ENCODE data around the gene NOLC1. TPM values are rescaled to one million over a fixed set of nuclear protein-coding genes. Genes with fewer than 3 reads are reported as not detected.

NOLC1 gene
- total and polyA plus RNA-seq, 11 donors: 10.1 to 67.5 (median 29.0) TPM

- no peaks in the 10 kb centered on the region for H3K27me3 ChIP-seq
- TF ChIP-seq POLR2A (IDR thresholded peaks at IDR 0.05): no peak
- no peak for TF ChIP-seq CTCF (IDR thresholded peaks at IDR 0.05)
- DNase-seq: no peak
- ATAC-seq: no peak
- H3K4me1 ChIP-seq: peaks cover 0 to 46% (median 32%) of the 10 kb centered on the region in 12 donors
- H3K27ac ChIP-seq: peak overlapping the region in 8 of 12 donors; percentile 86 to 99 (median 96)
- intact Hi-C loops (cut with DNase I): no loop called here
- peak overlapping the region in 9 of 12 donors; percentile 86 to 99 (median 91) for H3K4me3 ChIP-seq
- H3K9me3 ChIP-seq: no peaks in the 10 kb centered on the region
- 46 to 76% (median 63%) methylated on average over 2 of the region's 2 CpGs for WGBS, 4 donors
- H3K36me3 ChIP-seq: peaks cover 0 to 21% (median 17%) of the 10 kb centered on the region in 9 donors
These were observed 17.8 kb upstream of the NOLC1 start for GRCh38 chr10:102134416-102134815.

- Histone ChIP-seq H3K27me3 (no peaks in the 10 kb centered on the region), H3K9me3 (no peaks in the 10 kb centered on the region), H3K27ac (peak overlapping the region in 4 of 12 donors; percentile 31 to 53 (median 36)), H3K36me3 (peaks cover 3 to 37% (median 34%) of the 10 kb centered on the region in 9 donors), H3K4me3 (no peak overlapping the region), H3K4me1 (peaks cover 0 to 46% (median 32%) of the 10 kb centered on the region in 12 donors)
- TF ChIP-seq POLR2A (IDR thresholded peaks at IDR 0.05) (no peak), CTCF (IDR thresholded peaks at IDR 0.05) (no peak)
- WGBS, 4 donors: 51 to 66% (median 63%) methylated on average over 7 of the region's 7 CpGs
- intact Hi-C loops (cut with DNase I): no loop called here
- ATAC-seq (no peak), DNase-seq (no peak)
These were observed 16.1 kb upstream of the NOLC1 start for GRCh38 chr10:102135956-102136526.

GRCh38 chr10:102139281-102140110 is 12.7 kb upstream of the NOLC1 start:
- TF ChIP-seq CTCF (IDR thresholded peaks at IDR 0.05): no peak
- TF ChIP-seq POLR2A (IDR thresholded peaks at IDR 0.05): no peak
- no peak overlapping the region for H3K27ac ChIP-seq
- peaks cover 0 to 37% (median 19%) of the 10 kb centered on the region in 12 donors for H3K4me1 ChIP-seq
- peaks cover 3 to 70% (median 64%) of the 10 kb centered on the region in 9 donors for H3K36me3 ChIP-seq
- no peak for DNase-seq
- H3K27me3 ChIP-seq: no peaks in the 10 kb centered on the region
- H3K4me3 ChIP-seq: no peak overlapping the region
- H3K9me3 ChIP-seq: no peaks in the 10 kb centered on the region
- whole genome bisulfite sequencing, 4 donors: 93 to 96% (median 95%) methylated on average over 15 of the region's 15 CpGs
- intact Hi-C loops (cut with DNase I): no loop called here
- no peak for ATAC-seq

- 74 to 95% (median 88%) methylated on average over 3 to 4 of the region's 4 CpGs for WGBS, 4 donors
- Histone ChIP-seq H3K27me3 (no peaks in the 10 kb centered on the region), H3K9me3 (no peaks in the 10 kb centered on the region), H3K4me1 (peaks cover 0 to 30% (median 14%) of the 10 kb centered on the region in 12 donors), H3K27ac (no peak overlapping the region), H3K4me3 (no peak overlapping the region), H3K36me3 (peaks cover 3 to 76% (median 71%) of the 10 kb centered on the region in 9 donors)
- intact Hi-C loops (cut with DNase I): no loop called here
- no peak for DNase-seq
- TF ChIP-seq CTCF (IDR thresholded peaks at IDR 0.05) (no peak), POLR2A (IDR thresholded peaks at IDR 0.05) (no peak)
- ATAC-seq: no peak
These were observed 12.0 kb upstream of the NOLC1 start for GRCh38 chr10:102140218-102140617.

Measured in heart left ventricle (tissue), 16 donors.